Cardiac septum (tissue), 1 donor: ENCODE results near the gene PARD6G. TPM values are rescaled to one million over a fixed set of nuclear protein-coding genes. Genes with fewer than 3 reads are reported as not detected.
"Not testable (repeated sequence)": the region's sequence is repeated elsewhere in the genome, so short reads cannot be mapped to it uniquely, and the experiment has no call there.

Experiments
- DNase-seq: peaks from one replicate; pipeline ENCODE4 v3.0.0-alpha.2; 2020; ENCODE audit warnings: low spot score
- intact Hi-C: fragments of 100-400 bp; cut with DNase I; formaldehyde crosslinking; loops from one replicate; pipeline ENCODE4 v1.14.0; 2022
- total RNA-seq: library from RNA; stranded (reverse); fragmentation: NEBNext Ultra II Directional; extraction: Animal tissue kit (Norgen Biotek cat#: 25700); gene quantifications from one replicate; pipeline ENCODE4 v1.2.1, GENCODE V29; 2021
- donor health status: DM: no; HTN: no; CAD: no.

PARD6G gene
- total RNA-seq, 1 donor from 2014 or later, result 1.3 TPM

GRCh38 chr18:80243204-80243603 lies 4.1 kb downstream of the PARD6G start:
- intact Hi-C loops, result no loop called here
- DNase-seq, result no peak

GRCh38 chr18:80241919-80242777 lies 5.2 kb downstream of the PARD6G start:
- DNase-seq, result no peak
- intact Hi-C loops, result no loop called here

GRCh38 chr18:80239830-80240229 lies 7.5 kb downstream of the PARD6G start:
- intact Hi-C loops, result no loop called here
- no peak for DNase-seq

- intact Hi-C loops, result no loop called here
- no peak for DNase-seq
Observed at GRCh38 chr18:80238651-80239260, 8.6 kb downstream of the PARD6G start.

GRCh38 chr18:80237519-80237918 lies 9.8 kb downstream of the PARD6G start:
- DNase-seq, intact Hi-C loops: not testable (repeated sequence)

- no peak for DNase-seq
- intact Hi-C loops, result no loop called here
Observed at GRCh38 chr18:80234398-80234797, 12.9 kb downstream of the PARD6G start.

- no peak for DNase-seq
- intact Hi-C loops, result no loop called here
Observed at GRCh38 chr18:80233899-80234298, 13.4 kb downstream of the PARD6G start.

GRCh38 chr18:80233201-80233835 lies 14.0 kb downstream of the PARD6G start:
- intact Hi-C loops, result no loop called here
- no peak for DNase-seq

GRCh38 chr18:80232710-80233109 lies 14.6 kb downstream of the PARD6G start:
- intact Hi-C loops, result no loop called here
- DNase-seq, result no peak

GRCh38 chr18:80232030-80232429 lies 15.3 kb downstream of the PARD6G start:
- intact Hi-C loops, result no loop called here
- no peak for DNase-seq

GRCh38 chr18:80231616-80232015 lies 15.7 kb downstream of the PARD6G start:
- no peak for DNase-seq

GRCh38 chr18:80231151-80231550 lies 16.2 kb downstream of the PARD6G start:
- intact Hi-C loops, result no loop called here
- no peak for DNase-seq

More at GRCh38 chr18:80231616-80232015, 15.7 kb downstream of the PARD6G start:
- intact Hi-C loops, result no loop called here

GRCh38 chr18:80229766-80230745 lies 17.3 kb downstream of the PARD6G start:
- no peak for DNase-seq
- intact Hi-C loops, result no loop called here

- DNase-seq, result no peak
Observed at GRCh38 chr18:80229363-80229762, 18.0 kb downstream of the PARD6G start.

GRCh38 chr18:80228051-80228848 lies 19.1 kb downstream of the PARD6G start:
- intact Hi-C loops, result no loop called here
- no peak for DNase-seq

More at GRCh38 chr18:80229363-80229762, 18.0 kb downstream of the PARD6G start:
- intact Hi-C loops, result no loop called here

- no peak for DNase-seq
- intact Hi-C loops, result no loop called here
Observed at GRCh38 chr18:80227472-80227871, 19.8 kb downstream of the PARD6G start.

GRCh38 chr18:80225685-80226084 lies 21.6 kb downstream of the PARD6G start:
- no peak for DNase-seq
- intact Hi-C loops, result no loop called here

- intact Hi-C loops, result no loop called here
Observed at GRCh38 chr18:80223581-80224148, 23.6 kb downstream of the PARD6G start.

More at GRCh38 chr18:80223581-80224148, 23.6 kb downstream of the PARD6G start:
- DNase-seq, result no peak
